ENCODE data around the gene ST6GAL2.

The ST6GAL2 gene

GRCh38 chr2:106758901-106759497 is 127.0 kb downstream of the ST6GAL2 start:
- ChIA-PET CTCF (no interaction called here), POLR2A (no interaction called here)
- Histone ChIP-seq H3K36me3 (ENCODE audit: control insufficient read depth in 2 of 2, insufficient read depth in 1 of 2, low read length in 2 of 2) (no peaks in the 10 kb centered on the region), H3K27ac (ENCODE audit: extremely low read depth, low read depth, low read length) (no peak overlapping the region), H3K9me3 (ENCODE audit: control insufficient read depth, insufficient read depth, low read depth, low read length) (no peaks in the 10 kb centered on the region), H3K4me1 (ENCODE audit: control insufficient read depth, insufficient read depth, low read length) (no peaks in the 10 kb centered on the region), H3K4me3 (ENCODE audit: low read depth, low read length) (no peak overlapping the region)
- TF ChIP-seq PATZ1 (tag by site-specific recombination; IDR thresholded peaks at IDR 0.05) (no peak), ZNF514 (tag by site-specific recombination; IDR thresholded peaks at IDR 0.05) (no peak), ZNF521 (tag by site-specific recombination; IDR thresholded peaks at IDR 0.05) (no peak), ZNF639 (tag by site-specific recombination; IDR thresholded peaks at IDR 0.05) (no peak), HOXA7 (CRISPR knock-in tag; IDR thresholded peaks at IDR 0.05; ENCODE audit: borderline replicate concordance) (no peak), ZNF548 (tag by site-specific recombination; IDR thresholded peaks at IDR 0.05) (no peak), SP7 (tag by site-specific recombination; IDR thresholded peaks at IDR 0.05) (no peak), TSHZ1 (tag by site-specific recombination; IDR thresholded peaks at IDR 0.05; ENCODE audit: borderline replicate concordance) (no peak), PRDM4 (tag by site-specific recombination; IDR thresholded peaks at IDR 0.05) (no peak), GLIS1 (tag by site-specific recombination; IDR thresholded peaks at IDR 0.05) (no peak)
